Measurements from ENCODE around the gene PKDREJ. TPM values are rescaled to one million over a fixed set of nuclear protein-coding genes. Genes with fewer than 3 reads are reported as not detected.

The PKDREJ gene
- total RNA-seq, 1 donor from 2014 or later: not detected

- DNase-seq (ENCODE audit: low read depth): no peak
- no peak for TF ChIP-seq CTCF (conservative IDR thresholded peaks at IDR 0.05; ENCODE audit: low read depth, low read length)
- no peak overlapping the region for H3K4me3 ChIP-seq (ENCODE audit: low read depth, low read length)
Observed at GRCh38 chr22:46212195-46212594, 50.9 kb downstream of the PKDREJ start.

GRCh38 chr22:46209262-46209661 is 53.9 kb downstream of the PKDREJ start:
- H3K4me3 ChIP-seq (ENCODE audit: low read depth, low read length): no peak overlapping the region
- no peak for TF ChIP-seq CTCF (conservative IDR thresholded peaks at IDR 0.05; ENCODE audit: low read depth, low read length)
- DNase-seq (ENCODE audit: low read depth): no peak

Other genes with a start within 250 kb of the PKDREJ start
- gene PPARA, start 112.8 kb downstream of the PKDREJ start, total RNA-seq: 3.3 and 18.5 TPM in 2 replicates
- 7.0 and 10.3 TPM in 2 replicates for gene CDPF1, start 13.1 kb downstream of the PKDREJ start, total RNA-seq
- gene TTC38, start 4.7 kb upstream of the PKDREJ start, total RNA-seq: 45.4 and 60.7 TPM in 2 replicates
- gene GTSE1, start 33.5 kb upstream of the PKDREJ start, total RNA-seq: 18.2 and 35.8 TPM in 2 replicates
- 39.0 and 50.2 TPM in 2 replicates for gene TRMU, start 72.4 kb upstream of the PKDREJ start, total RNA-seq

Measured in epithelial cell of proximal tubule (primary cell).